ENCODE data around the gene NAP1L5. TPM values are rescaled to one million over a fixed set of nuclear protein-coding genes. Genes with fewer than 3 reads are reported as not detected.

NAP1L5 gene
- total RNA-seq, 2 donors from 2014 or later: 1.2 to 1.5 TPM

DNA sequence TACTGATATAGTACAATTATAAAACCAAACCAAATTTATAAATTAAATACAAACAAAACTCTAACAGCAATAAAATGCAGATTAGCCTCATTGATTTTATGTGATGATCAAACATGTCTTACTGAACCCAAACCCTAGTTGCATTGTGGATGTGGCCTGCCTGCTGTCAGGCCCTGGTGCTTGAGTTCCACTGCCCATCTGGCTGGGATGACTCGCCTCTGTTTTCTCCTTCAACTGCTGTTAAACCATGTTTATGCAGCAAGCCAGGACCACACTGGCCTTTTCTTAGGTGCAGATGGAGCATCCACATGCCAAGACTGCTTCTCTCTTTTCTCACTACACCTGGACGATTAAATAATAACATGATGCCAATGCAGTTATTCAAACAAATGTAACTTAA is 22.6 kb downstream of the NAP1L5 start:
- TF ChIP-seq, protein P1, sequence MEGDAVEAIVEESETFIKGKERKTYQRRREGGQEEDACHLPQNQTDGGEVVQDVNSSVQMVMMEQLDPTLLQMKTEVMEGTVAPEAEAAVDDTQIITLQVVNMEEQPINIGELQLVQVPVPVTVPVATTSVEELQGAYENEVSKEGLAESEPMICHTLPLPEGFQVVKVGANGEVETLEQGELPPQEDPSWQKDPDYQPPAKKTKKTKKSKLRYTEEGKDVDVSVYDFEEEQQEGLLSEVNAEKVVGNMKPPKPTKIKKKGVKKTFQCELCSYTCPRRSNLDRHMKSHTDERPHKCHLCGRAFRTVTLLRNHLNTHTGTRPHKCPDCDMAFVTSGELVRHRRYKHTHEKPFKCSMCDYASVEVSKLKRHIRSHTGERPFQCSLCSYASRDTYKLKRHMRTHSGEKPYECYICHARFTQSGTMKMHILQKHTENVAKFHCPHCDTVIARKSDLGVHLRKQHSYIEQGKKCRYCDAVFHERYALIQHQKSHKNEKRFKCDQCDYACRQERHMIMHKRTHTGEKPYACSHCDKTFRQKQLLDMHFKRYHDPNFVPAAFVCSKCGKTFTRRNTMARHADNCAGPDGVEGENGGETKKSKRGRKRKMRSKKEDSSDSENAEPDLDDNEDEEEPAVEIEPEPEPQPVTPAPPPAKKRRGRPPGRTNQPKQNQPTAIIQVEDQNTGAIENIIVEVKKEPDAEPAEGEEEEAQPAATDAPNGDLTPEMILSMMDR (conservative IDR thresholded peaks at IDR 0.05): no peak
- H3K27me3 Mint-ChIP-seq (ENCODE audit: insufficient read depth): no peaks in the 10 kb centered on the region
- Histone ChIP-seq H3K27ac (ENCODE audit: low read depth, low read length) (no peak overlapping the region), H3K36me3 (ENCODE audit: control insufficient read depth, insufficient read depth, low read length) (no peaks in the 10 kb centered on the region), H3K4me3 (ENCODE audit: low read length) (no peak overlapping the region), H3K9ac (ENCODE audit: extremely low read depth, low read length, poor library complexity, severe bottlenecking) (no peak overlapping the region), H3K4me1 (ENCODE audit: control insufficient read depth, insufficient read depth, low read length) (no peaks in the 10 kb centered on the region), H3K9me3 (ENCODE audit: control insufficient read depth, low read length) (no peaks in the 10 kb centered on the region), H3K27me3 (ENCODE audit: control insufficient read depth, insufficient read depth, low read length, poor library complexity, severe bottlenecking) (no peaks in the 10 kb centered on the region)
- no peak for DNase-seq
- H3K36me3 Mint-ChIP-seq (ENCODE audit: low read depth): no peaks in the 10 kb centered on the region
- H3K4me3 Mint-ChIP-seq: no peak overlapping the region
- 99% methylated on average over 2 of the region's 2 CpGs; no CpG with 5 or more reads in 1 of the 2 experiments for whole genome bisulfite sequencing, 2 experiments (ENCODE audit: insufficient coverage in 1 of 2, insufficient read length in 1 of 2)
- H3K27ac Mint-ChIP-seq: no peak overlapping the region
- no peaks in the 10 kb centered on the region for H3K9me3 Mint-ChIP-seq
- peaks cover 3% of the 10 kb centered on the region for H3K4me1 Mint-ChIP-seq

DNA sequence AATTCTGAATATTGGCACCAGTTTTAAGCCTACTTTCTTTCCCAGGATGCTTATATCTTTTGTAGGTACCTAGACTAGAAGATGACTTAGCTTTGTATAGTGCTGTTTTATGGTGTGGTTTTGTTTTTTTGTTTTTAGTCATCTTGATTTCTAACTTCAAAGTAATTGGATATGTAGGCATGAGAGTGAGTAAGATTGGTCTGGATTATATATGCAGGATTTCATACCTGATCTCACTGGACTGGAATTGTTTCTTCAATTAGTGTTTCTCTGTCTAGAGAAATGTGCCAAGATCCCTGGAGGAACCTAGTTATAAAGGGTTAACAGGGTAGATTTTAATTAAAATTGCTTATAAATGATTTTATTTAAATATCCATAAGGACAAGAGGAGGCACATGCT is 23.1 kb downstream of the NAP1L5 start:
- no peak overlapping the region for H3K9ac ChIP-seq (ENCODE audit: extremely low read depth, low read length, poor library complexity, severe bottlenecking)
- TF ChIP-seq, protein P1 (conservative IDR thresholded peaks at IDR 0.05): no peak
- Mint-ChIP-seq H3K27ac (no peak overlapping the region), H3K4me3 (no peak overlapping the region), H3K4me1 (peaks cover 3% of the 10 kb centered on the region), H3K36me3 (ENCODE audit: low read depth) (no peaks in the 10 kb centered on the region), H3K9me3 (no peaks in the 10 kb centered on the region), H3K27me3 (ENCODE audit: insufficient read depth) (no peaks in the 10 kb centered on the region)
- H3K4me3 ChIP-seq (ENCODE audit: low read length): no peak overlapping the region
- no peaks in the 10 kb centered on the region for H3K36me3 ChIP-seq (ENCODE audit: control insufficient read depth, insufficient read depth, low read length)
- no peak for DNase-seq
- no peaks in the 10 kb centered on the region for H3K27me3 ChIP-seq (ENCODE audit: control insufficient read depth, insufficient read depth, low read length, poor library complexity, severe bottlenecking)
- H3K9me3 ChIP-seq (ENCODE audit: control insufficient read depth, low read length): no peaks in the 10 kb centered on the region
- no peak overlapping the region for H3K27ac ChIP-seq (ENCODE audit: low read depth, low read length)
- no peaks in the 10 kb centered on the region for H3K4me1 ChIP-seq (ENCODE audit: control insufficient read depth, insufficient read depth, low read length)

DNA sequence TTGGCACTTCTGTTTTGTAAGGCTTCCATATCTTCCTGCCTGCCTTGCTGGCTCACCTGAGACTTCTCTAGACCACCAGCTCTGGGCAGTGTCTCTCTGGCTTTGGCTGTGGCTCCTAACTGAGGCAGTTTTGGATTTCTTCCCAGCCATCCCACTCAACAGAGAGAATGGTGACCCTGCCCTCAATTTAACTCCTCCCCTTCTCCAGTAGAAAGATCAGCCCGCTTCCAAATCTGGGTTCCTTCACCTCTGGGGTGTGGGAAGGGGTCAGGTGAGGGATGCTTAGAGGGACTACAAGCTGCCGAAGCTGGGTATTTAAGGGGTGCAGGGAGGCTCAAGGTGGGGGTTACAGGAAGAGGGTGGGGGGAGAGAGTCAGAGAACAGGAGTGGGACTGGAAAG is 23.7 kb downstream of the NAP1L5 start:
- Mint-ChIP-seq H3K4me1 (peaks cover 3% of the 10 kb centered on the region), H3K27me3 (ENCODE audit: insufficient read depth) (no peaks in the 10 kb centered on the region), H3K9me3 (no peaks in the 10 kb centered on the region), H3K36me3 (ENCODE audit: low read depth) (no peaks in the 10 kb centered on the region), H3K27ac (no peak overlapping the region), H3K4me3 (no peak overlapping the region)
- no peaks in the 10 kb centered on the region for H3K9me3 ChIP-seq (ENCODE audit: control insufficient read depth, low read length)
- H3K9ac ChIP-seq (ENCODE audit: extremely low read depth, low read length, poor library complexity, severe bottlenecking): no peak overlapping the region
- H3K27me3 ChIP-seq (ENCODE audit: control insufficient read depth, insufficient read depth, low read length, poor library complexity, severe bottlenecking): no peaks in the 10 kb centered on the region
- no peak overlapping the region for H3K4me3 ChIP-seq (ENCODE audit: low read length)
- no peak for DNase-seq
- no peak overlapping the region for H3K27ac ChIP-seq (ENCODE audit: low read depth, low read length)
- H3K4me1 ChIP-seq (ENCODE audit: control insufficient read depth, insufficient read depth, low read length): no peaks in the 10 kb centered on the region
- no peaks in the 10 kb centered on the region for H3K36me3 ChIP-seq (ENCODE audit: control insufficient read depth, insufficient read depth, low read length)
- WGBS, 2 experiments (ENCODE audit: insufficient coverage in 1 of 2, insufficient read length in 1 of 2): 90 to 92% methylated on average over 2 of the region's 2 CpGs
- TF ChIP-seq, protein P1 (conservative IDR thresholded peaks at IDR 0.05): no peak

All from endodermal cell (in vitro differentiated cells).